HG02970 (cell line): ENCODE data around the gene ZPBP.
"Not testable (repeated sequence)": the region's sequence is repeated elsewhere in the genome, so short reads cannot be mapped to it uniquely, and the experiment has no call there.

ENCODE experiments used
- ATAC-seq: cut with Tn5 transposase; IDR thresholded peaks from one replicate; pipeline ENCODE4 v1.9.1; 2021; ENCODE audit warnings: mild to moderate bottlenecking, moderate library complexity, moderate number of reproducible peaks; ENCODE audit not compliant: unreplicated experiment, low FRiP score

Gene ZPBP

DNA sequence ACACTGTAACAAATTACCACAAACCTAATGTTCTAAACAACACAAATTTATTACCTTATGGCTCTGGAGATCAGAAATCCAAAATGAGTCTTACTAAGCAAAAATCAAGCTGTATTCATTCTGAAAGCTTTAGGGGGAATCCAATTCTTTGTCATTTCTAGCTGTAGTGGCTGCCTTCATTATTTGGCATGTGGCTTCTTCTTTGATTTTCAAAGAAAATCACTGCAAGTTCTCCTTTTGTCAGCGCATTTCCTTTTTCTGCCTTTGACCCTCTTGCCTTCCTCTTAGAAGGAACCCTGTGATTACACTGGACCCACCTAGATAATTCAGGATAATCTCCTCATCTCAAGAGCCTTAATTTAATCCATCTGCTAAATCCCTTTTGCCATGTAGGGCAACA is 36.9 kb downstream of the ZPBP start:
- ATAC-seq: no peak

DNA sequence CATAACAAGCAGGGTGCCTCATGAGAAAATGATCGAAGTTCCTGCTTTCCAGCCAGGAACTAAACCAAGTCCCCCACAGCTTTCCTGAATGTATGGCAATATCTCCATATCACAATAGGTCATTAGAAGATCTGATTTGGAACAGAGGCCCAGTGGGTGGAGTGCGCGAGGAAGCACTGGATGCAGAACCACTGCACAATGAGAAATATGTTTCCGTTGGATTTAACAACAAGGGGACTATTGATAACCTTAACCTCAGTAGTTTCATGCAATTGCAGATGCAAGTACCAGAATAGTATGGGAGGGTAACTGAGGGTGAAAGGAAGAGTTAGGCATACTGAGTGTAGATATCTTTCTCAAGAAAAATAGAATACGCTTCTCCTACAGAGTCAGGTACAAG is 45.3 kb downstream of the ZPBP start:
- no peak for ATAC-seq

DNA sequence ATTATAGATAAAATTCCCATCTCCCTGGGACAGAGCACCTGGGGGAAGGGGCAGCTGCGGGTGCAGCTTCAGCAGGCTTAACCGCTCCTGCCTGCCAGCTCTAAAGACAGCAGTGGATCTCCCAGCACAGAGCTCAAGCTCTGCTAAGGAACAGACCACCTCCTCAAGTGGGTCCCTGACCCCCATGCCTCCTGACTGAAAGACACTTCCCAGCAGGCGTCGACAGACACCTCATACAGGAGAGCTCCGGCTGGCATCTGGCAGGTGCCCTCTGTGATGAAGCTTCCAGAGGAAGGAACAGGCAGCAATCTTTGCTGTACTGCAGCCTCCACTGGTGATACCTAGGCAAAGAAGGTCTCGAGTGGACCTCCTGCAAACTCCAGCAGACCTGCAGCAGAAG is 51.9 kb downstream of the ZPBP start:
- not testable (repeated sequence) for ATAC-seq

DNA sequence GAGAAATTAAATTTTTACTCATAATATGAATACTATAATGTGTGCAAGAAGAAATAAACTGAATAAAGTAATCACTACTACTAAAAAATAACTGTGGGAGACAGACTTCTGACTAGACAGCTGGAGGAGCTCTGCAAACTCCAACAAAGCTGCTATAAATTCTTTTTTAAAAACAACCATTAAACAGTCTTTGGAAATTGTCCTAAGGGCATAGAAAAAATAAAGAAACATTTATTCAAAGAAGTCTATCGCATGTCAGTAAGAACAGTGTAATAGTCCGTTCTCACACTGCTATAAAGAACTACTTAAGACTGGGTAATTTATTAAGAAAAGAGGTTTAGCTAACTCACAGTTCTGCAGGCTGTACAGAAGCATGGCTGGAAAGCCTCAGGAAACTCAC is 56.0 kb downstream of the ZPBP start:
- ATAC-seq: no peak

DNA sequence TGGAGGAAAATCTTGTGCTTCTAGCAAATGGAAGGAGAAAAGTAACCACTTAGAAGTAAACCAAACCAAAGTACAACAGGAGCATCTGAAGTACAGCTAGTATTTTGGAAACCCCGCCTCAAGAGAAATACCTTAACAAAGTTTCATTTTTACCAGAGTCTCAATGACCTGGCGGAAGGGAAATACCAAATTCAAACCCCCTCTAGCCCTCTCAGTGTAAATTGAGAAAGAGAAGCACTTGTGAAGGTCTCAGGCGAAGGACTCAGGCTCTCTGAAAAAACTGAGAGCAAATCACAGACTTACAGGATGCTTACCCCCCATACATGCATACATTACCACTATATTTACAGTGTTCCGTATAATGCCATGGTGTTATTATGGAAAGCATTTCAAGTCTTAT is 70.1 kb downstream of the ZPBP start:
- ATAC-seq: no peak

DNA sequence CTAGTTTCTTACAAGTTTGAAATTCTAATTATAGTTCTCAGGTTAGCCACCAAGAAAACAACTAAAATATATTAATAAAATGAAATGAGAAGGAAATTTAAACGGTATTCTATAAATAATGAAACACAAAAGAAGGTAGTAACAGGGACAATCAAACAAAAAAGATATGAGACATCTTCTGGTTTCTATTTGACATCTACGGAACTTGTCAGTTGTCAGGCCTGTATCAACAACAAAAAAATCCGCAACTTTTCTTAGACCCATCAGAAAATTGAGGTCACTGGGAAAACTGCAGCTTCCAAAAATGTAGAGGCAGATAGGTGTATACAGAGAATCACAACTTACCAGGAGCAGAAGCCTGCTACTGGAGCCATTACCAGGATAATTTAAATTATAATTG is 70.6 kb downstream of the ZPBP start:
- no peak for ATAC-seq

DNA sequence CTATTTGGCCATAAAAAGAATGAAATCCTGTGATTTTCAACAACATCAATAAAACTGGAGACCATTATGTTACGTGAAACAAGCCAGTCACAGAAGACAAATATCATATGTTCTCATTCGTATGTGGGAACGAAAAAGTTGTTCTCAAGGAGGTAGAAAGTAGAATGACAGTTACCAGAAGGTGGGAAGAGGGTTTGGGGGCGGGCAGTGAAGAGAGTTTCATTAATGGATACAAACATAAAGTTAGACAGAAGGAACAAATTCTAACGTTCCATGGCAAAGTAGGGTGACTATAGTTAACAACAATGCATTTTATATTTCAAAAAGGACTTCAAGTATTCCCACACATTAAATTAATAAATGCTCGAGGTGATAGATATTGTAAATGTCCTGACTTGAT is 97.4 kb downstream of the ZPBP start:
- no peak for ATAC-seq

DNA sequence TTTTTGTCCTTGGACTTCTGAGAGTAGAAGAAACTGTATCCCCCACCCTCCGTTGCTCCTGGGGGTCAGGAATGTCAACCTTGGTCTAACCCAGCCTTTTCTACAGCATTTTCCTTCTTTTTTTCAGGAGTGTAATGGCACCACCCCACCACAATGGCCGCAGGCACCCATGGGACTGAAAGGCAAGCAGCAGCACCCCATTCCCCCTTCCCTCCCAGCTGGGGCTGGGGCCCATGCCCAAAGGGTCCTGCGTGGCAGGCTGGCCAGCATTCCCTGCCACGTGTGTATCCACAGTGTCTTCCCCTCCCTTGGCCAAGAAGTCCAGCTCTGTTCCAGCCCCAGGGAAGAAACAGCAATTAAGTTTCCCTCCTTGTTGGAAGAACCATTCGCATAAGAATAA is 106.9 kb downstream of the ZPBP start:
- ATAC-seq: no peak

DNA sequence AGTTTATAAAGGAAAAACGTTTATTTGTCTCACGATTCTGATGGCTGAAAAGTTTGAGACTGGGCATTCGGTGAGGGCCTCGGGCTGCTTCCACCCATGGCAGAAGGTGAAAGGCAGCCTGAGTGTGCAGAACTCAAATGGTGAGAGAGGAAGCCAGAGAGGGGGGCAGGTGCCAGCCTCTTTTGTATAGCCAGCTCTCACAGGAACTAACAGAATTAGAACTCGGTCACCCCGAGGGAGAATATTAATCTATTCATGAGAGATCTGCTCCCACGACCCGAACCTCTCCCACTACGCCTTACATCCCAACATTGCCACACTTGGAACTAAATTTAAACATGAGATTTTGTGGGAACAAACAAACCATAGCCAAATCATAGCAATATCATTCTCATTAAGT is 112.6 kb downstream of the ZPBP start:
- ATAC-seq: no peak

DNA sequence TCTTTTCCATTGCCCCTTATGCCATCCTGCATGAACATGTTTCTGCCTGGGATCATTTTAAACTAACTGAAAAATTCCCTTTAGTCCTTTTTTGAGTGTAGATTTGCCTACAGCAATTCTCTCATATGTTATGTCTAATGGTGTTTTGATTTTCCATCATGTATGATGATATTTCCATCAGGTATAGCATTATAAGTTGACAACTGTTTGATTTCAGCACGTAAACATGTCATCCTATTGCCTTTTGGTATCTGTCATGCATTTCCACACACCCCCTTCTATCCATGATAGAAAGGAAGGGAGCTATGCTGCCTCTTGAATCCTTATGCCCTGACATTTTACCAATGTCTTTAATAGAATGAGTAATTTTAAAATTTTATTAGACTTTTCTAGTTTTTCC is 116.8 kb downstream of the ZPBP start:
- ATAC-seq: no peak

DNA sequence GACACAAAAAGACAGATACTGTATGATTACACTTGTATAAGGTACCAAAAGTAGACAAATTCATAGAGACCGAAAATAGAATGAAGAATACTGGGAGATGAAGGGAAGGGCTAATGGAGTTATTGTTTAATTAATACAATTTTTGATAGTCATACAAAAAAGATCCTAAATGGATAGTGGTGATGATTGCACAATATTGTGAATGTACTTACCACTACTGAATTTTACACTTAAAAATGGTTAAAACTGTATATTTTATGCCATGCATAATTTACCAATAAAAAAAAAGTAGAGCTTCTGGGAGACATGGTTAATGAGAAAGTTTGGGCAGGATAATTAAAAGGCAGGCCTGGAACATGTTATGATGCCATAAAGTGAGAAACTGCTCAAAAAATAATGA is 119.0 kb downstream of the ZPBP start:
- ATAC-seq: no peak

DNA sequence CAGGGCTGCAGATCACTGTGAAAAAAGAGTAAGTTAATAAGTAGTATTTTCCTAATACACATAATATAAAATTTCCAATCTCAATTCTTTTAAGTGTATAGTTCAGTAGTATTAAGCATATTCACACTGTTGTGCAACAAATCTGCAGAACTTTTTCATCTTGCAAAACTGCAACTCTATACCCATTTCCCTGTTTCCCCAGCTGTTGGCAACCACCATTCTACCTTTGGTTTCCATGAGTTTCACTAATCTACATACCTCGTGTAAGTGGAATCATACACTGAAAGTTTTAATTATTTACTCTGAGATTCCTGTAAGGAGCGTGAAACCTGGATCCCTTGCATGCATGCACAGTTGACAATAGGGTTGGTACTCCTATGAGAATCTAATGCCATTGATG is 155.4 kb downstream of the ZPBP start:
- no peak for ATAC-seq

DNA sequence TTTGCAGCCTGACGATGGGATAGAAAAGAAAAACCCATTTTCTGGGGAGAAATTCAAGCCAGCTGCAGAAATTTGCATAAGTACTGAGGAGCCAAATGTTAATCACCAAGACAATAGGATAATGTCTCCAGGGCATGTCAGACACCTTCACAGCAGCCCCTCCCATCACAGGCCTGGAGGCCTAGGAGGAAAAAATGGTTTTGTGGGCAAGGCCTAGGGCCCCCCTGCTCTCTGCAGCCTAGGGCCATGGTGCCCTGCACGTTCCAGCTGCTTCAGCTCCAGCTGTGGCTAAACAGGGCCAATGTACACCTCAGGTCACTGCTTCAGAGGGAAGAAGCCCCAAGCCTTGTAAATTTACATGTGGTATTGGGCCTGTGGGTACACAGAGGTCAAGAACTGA is 161.4 kb downstream of the ZPBP start:
- ATAC-seq: no peak

DNA sequence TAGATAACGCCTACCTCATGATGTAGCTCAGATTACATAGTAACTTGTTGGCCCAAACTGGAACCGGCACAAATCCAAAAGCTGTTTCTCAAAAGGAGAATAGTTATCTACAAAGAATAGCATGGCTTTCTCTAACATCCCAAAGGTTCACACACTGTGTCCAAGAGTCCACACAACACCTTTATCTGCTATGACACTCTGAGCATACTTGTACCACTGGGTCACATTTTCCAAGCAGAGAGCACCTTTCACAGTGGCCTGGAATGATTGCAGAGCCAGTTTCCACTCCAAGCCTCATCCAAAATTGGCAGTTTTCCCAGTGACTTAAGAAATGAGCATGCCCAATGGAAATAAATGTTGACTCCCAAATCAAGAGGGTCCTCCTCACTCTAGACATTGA is 164.3 kb downstream of the ZPBP start:
- no peak for ATAC-seq

DNA sequence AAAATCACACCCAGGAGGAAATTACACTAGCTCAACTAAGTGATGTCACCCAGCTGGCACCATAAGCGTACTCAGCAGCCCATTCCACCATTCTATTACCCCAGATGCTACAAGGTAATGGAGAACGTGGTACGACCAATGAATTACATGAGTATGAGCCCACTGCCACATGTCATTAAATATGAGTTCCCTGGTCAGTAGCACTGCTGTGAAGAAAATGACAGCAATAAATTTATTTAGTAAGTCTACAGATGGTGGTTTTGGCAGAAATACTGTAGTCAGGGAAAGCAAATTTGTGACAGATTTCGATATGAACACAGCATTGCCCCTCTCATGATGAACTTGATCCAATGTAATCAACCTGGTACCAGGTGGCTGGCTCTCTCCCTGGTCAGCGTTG is 165.4 kb downstream of the ZPBP start:
- no peak for ATAC-seq

DNA sequence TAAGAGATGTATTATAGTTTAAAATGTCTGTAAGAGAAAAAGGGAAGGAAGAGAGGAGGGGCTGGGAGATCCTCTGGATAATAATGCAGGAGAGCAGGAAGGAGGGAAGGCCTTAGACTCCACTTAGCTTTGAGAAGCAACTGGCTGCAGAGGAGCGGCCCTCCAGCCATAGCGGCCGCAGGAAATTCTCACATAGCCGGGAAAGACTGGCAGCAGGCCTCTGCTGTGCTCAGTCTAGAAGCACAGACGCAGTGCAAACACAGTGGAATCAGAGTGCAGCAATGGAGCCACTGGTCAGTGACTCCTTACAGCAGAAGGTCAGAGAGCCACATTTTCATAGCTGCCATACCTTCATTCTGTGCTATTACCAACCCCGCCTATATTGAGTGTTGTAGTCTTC is 166.3 kb downstream of the ZPBP start:
- ATAC-seq: no peak

DNA sequence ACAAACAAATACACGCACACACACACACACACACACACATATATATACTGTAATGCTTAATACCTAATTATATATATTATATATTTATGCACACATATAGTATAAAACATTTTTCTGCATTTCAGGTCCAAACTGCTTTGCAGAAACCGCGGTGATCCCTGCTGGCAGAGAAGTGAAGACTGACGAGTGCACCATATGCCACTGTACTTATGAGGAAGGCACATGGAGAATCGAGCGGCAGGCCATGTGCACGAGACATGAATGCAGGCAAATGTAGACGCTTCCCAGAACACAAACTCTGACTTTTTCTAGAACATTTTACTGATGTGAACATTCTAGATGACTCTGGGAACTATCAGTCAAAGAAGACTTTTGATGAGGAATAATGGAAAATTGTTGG is 181.1 kb downstream of the ZPBP start:
- ATAC-seq: no peak

DNA sequence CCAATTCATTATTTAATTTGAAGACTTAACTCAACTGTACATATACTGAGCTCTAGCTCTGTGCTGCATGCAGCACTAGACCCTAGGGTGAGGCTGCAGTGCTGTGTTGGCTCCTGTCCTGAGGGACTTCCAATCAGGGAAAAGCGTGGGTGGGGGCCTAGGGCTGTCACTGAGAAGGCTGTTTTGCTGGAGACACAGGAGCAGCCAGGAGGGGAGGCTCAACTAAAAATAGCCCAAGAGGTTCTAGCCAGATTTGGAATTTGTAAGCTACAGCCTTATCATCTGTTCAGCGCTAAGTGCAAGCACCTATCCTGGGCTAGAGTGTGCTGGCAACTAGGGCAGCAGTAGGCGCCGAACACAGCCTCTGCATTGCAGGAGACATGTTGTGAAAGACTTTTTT is 198.5 kb downstream of the ZPBP start:
- ATAC-seq: no peak

DNA sequence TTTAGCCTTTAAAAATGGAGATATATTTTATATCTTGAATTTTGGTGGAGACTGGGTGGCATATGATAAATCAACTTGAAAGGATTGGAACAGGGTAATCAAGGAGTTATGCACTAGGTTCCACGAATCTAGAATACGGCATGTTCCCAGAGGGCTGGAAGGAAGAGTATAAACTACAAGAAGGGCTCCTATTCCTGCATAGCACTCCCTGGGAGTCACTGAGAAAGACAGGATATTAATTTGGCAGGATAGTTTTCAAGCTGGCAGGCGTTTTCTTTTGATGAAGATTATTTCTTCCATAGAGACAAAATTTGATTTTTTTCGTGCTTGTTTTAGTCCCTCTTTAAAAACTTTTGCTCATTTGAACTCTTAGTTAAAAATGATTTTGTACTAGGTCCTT is 199.9 kb downstream of the ZPBP start:
- ATAC-seq: no peak

DNA sequence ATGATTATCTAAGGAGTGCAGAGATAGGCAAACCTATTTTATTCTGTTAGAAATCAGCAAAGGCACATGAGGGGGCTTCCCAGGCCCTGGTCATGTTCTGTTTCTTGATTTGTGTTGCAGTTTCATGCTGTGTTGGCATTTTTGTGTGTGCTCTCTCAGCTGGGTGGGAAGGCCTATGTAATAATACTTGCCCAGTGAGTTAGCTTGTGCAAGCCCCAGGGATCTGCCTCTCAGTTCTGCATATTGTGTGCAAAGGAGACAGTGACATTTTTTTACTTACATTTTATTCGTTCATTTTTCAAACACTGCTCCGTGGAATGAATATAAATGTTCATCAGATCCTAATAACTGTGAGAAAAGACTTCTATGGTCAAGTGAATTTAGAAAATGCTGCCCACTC is 200.6 kb downstream of the ZPBP start:
- no peak for ATAC-seq
